NT2/D1 (cell line): ENCODE measurements around the gene TXLNA.

Experiments
- YY1 ChIP-seq: IDR thresholded peaks from 2 replicates; pipeline ENCODE4 v1.6.1; 2011; ENCODE audit not compliant: insufficient read length, insufficient read depth
- ZNF274 ChIP-seq: IDR thresholded peaks from 2 replicates; pipeline ENCODE4 v1.6.1; 2011; ENCODE audit warnings: mild to moderate bottlenecking, low read depth, low read length

- no peak for TF ChIP-seq ZNF274
- TF ChIP-seq YY1: no peak
These were observed 18.4 kb downstream of the TXLNA start for GRCh38 chr1:32197837-32198236.
